Loucy (cell line): ENCODE measurements around the gene NHS.

ENCODE experiments used
- H2AFZ ChIP-seq: fragments of 200-600 bp; sonication (generic); 2 replicates; pipeline ENCODE4 v1.6.0; 2016; ENCODE audit warnings: antibody characterized with exemption, mild to moderate bottlenecking, low read length, moderate library complexity
- H3F3A ChIP-seq: fragments of 200-600 bp; 2 replicates; pipeline ENCODE4 v1.6.0; 2016; ENCODE audit warnings: antibody characterized with exemption, low read depth, mild to moderate bottlenecking
- H3K27me3 ChIP-seq: fragments of 200-600 bp; sonication (generic); 2 replicates; pipeline ENCODE4 v1.6.1; 2014; ENCODE audit warnings: low read length, mild to moderate bottlenecking; ENCODE audit not compliant: insufficient read depth, poor library complexity, severe bottlenecking
- H3K36me3 ChIP-seq: fragments of 200-600 bp; sonication (generic); 2 replicates; pipeline ENCODE4 v1.6.1; 2016; ENCODE audit warnings: low read length; ENCODE audit not compliant: insufficient read depth
- H3K4me1 ChIP-seq: fragments of 200-600 bp; sonication (generic); 2 replicates; pipeline ENCODE4 v1.5.1; 2014; ENCODE audit warnings: low read length, mild to moderate bottlenecking; ENCODE audit not compliant: insufficient read depth, poor library complexity, severe bottlenecking
- H3K4me2 ChIP-seq: fragments of 200-600 bp; sonication (generic); 2 replicates; pipeline ENCODE4 v1.6.0; 2014; ENCODE audit warnings: antibody characterized with exemption, low read length, low read depth, mild to moderate bottlenecking; ENCODE audit not compliant: poor library complexity, severe bottlenecking
- H3K4me3 ChIP-seq: fragments of 200-600 bp; sonication (generic); 2 replicates; pipeline ENCODE4 v1.5.1; 2014; ENCODE audit warnings: low read length, mild to moderate bottlenecking, mixed read lengths; ENCODE audit not compliant: poor library complexity, severe bottlenecking
- H3K79me2 ChIP-seq: fragments of 200-600 bp; sonication (generic); 2 replicates; pipeline ENCODE4 v1.6.1; 2014; ENCODE audit warnings: low read length; ENCODE audit not compliant: insufficient read depth
- H3K9ac ChIP-seq: fragments of 200-600 bp; sonication (generic); 2 replicates; pipeline ENCODE4 v1.6.0; 2014; ENCODE audit warnings: mild to moderate bottlenecking, low read depth, low read length, moderate library complexity; ENCODE audit not compliant: poor library complexity, severe bottlenecking
- H3K9me2 ChIP-seq: fragments of 200-600 bp; sonication (generic); replicated peaks from 2 replicates; pipeline ENCODE4 v1.6.1; 2016; ENCODE audit warnings: low read depth, low read length, mixed read lengths
- H3K9me3 ChIP-seq: fragments of 200-600 bp; sonication (generic); 2 replicates; pipeline ENCODE4 v1.6.1; 2014; ENCODE audit warnings: mild to moderate bottlenecking, antibody characterized with exemption, low read length, low read depth; ENCODE audit not compliant: insufficient read depth
- H4K20me1 ChIP-seq: fragments of 200-600 bp; sonication (generic); 2 replicates; pipeline ENCODE4 v1.6.0; 2014; ENCODE audit warnings: antibody characterized with exemption, low read length, mild to moderate bottlenecking; ENCODE audit not compliant: insufficient read depth, poor library complexity, severe bottlenecking
- CTCF ChIP-seq: fragments of 200-600 bp; sonication (generic); conservative IDR thresholded peaks from 2 replicates; pipeline ENCODE4 v1.5.1; 2014; ENCODE audit warnings: mild to moderate bottlenecking, antibody characterized with exemption, low read length
- EZH2phosphoT487 ChIP-seq: fragments of 200-600 bp; IDR thresholded peaks from 2 replicates; pipeline ENCODE4 v1.6.1; 2018; ENCODE audit warnings: antibody characterized with exemption, mild to moderate bottlenecking, moderate library complexity, borderline replicate concordance

The NHS gene

GRCh38 chrX:17740137-17741122 is 365.4 kb downstream of the NHS start:
- H3K4me2 ChIP-seq: no peak overlapping the region
- H3K79me2 ChIP-seq: no peaks in the 10 kb centered on the region
- peaks cover 4% of the 10 kb centered on the region for H3K4me1 ChIP-seq
- H4K20me1 ChIP-seq: no peaks in the 10 kb centered on the region
- no peaks in the 10 kb centered on the region for H3K27me3 ChIP-seq
- H2AFZ ChIP-seq: no peak overlapping the region
- H3K4me3 ChIP-seq: no peak overlapping the region
- H3K36me3 ChIP-seq: no peaks in the 10 kb centered on the region
- H3F3A ChIP-seq: no peaks in the 10 kb centered on the region
- no peaks in the 10 kb centered on the region for H3K9me3 ChIP-seq
- no peaks in the 10 kb centered on the region for H3K9me2 ChIP-seq
- no peak overlapping the region for H3K9ac ChIP-seq
- TF ChIP-seq CTCF (no peak), EZH2phosphoT487 (no peak)

GRCh38 chrX:17741123-17741511 is 366.1 kb downstream of the NHS start:
- Histone ChIP-seq H3K4me2 (no peak overlapping the region), H2AFZ (no peak overlapping the region), H3K9me2 (no peaks in the 10 kb centered on the region), H3K4me3 (no peak overlapping the region), H3K9me3 (no peaks in the 10 kb centered on the region), H3K36me3 (no peaks in the 10 kb centered on the region), H3F3A (no peaks in the 10 kb centered on the region), H3K27me3 (no peaks in the 10 kb centered on the region), H3K9ac (no peak overlapping the region), H4K20me1 (no peaks in the 10 kb centered on the region), H3K79me2 (no peaks in the 10 kb centered on the region), H3K4me1 (peaks cover 4% of the 10 kb centered on the region)
- TF ChIP-seq EZH2phosphoT487 (no peak), CTCF (no peak)

- no peak overlapping the region for H3K9ac ChIP-seq
- H3K4me1 ChIP-seq: peaks cover 2% of the 10 kb centered on the region
- no peaks in the 10 kb centered on the region for H3K79me2 ChIP-seq
- no peaks in the 10 kb centered on the region for H3K9me2 ChIP-seq
- H4K20me1 ChIP-seq: no peaks in the 10 kb centered on the region
- no peak overlapping the region for H3K4me2 ChIP-seq
- no peaks in the 10 kb centered on the region for H3K36me3 ChIP-seq
- H3K4me3 ChIP-seq: no peak overlapping the region
- TF ChIP-seq EZH2phosphoT487: no peak
- TF ChIP-seq CTCF: no peak
- no peak overlapping the region for H2AFZ ChIP-seq
- no peaks in the 10 kb centered on the region for H3F3A ChIP-seq
- H3K9me3 ChIP-seq: no peaks in the 10 kb centered on the region
- H3K27me3 ChIP-seq: no peaks in the 10 kb centered on the region
These were observed 368.9 kb downstream of the NHS start for GRCh38 chrX:17743913-17744312.
